ENCODE results near the gene IGFBP5. TPM values are rescaled to one million over a fixed set of nuclear protein-coding genes. Genes with fewer than 3 reads are reported as not detected.

Gene IGFBP5
- total and polyA plus RNA-seq, 2 donors (not counting 1 experiment from before 2014, with no cell fraction given): not detected

- peaks cover 0 to 8% (median under 1%) of the 10 kb centered on the region in 4 experiments for H3K27me3 ChIP-seq (replicated peaks in 1 of 4; ENCODE audit: control extremely low read depth in 1 of 4, control insufficient read depth in 3 of 4, insufficient read depth in 4 of 4, low read length in 3 of 4)
- no peak overlapping the region for H3K27ac Mint-ChIP-seq
- H2AFZ ChIP-seq (ENCODE audit: insufficient read depth, low read depth, low read length, poor library complexity, severe bottlenecking): no peak overlapping the region
- H3K27ac ChIP-seq (ENCODE audit: low read length in 2 of 2): no peak overlapping the region
- no peak for ATAC-seq (ENCODE audit: low read depth)
- no peak overlapping the region for H3K9ac ChIP-seq (ENCODE audit: low read length)
- peaks cover 28% of the 10 kb centered on the region for H3K27me3 Mint-ChIP-seq
- H3K4me3 Mint-ChIP-seq: no peak overlapping the region
- H3K4me3 ChIP-seq (ENCODE audit: control extremely low read depth in 1 of 5, extremely low read depth in 1 of 5, insufficient read depth in 1 of 5, low read depth in 2 of 5, low read length in 4 of 5): no peak overlapping the region
- no peak overlapping the region for H3K4me2 ChIP-seq (replicated peaks; ENCODE audit: low read depth, low read length, poor library complexity, severe bottlenecking)
- no peaks in the 10 kb centered on the region for H4K20me1 ChIP-seq (ENCODE audit: control insufficient read depth, insufficient read depth, low read length, poor library complexity, severe bottlenecking)
- H3K79me2 ChIP-seq (ENCODE audit: control insufficient read depth, insufficient read depth, low read length): no peaks in the 10 kb centered on the region
- DNase-seq: no peak
- 73% methylated on average over 2 of the region's 4 CpGs for WGBS (ENCODE audit: insufficient coverage)
- intact Hi-C loops (cut with micrococcal nuclease): no loop called here
- peaks cover 0 to 2% (median 0%) of the 10 kb centered on the region in 3 donors for H3K9me3 ChIP-seq (ENCODE audit: control extremely low read depth in 1 of 3, control insufficient read depth in 2 of 3, insufficient read depth in 1 of 3, low read length in 2 of 3)
- ChIA-PET POLR2A (no interaction called here), CTCF (interaction anchor here (1.7 kb wide), 1 partner anchor 12 kb away, joined by 6 read pairs; no protein-coding TSS in a partner anchor)
- no peaks in the 10 kb centered on the region for H3K9me3 Mint-ChIP-seq (ENCODE audit: insufficient read depth)
- no peak for TF ChIP-seq EZH2 (IDR thresholded peaks at IDR 0.05; ENCODE audit: borderline replicate concordance, insufficient read depth, low read depth, low read length, poor library complexity, severe bottlenecking)
- no peak for TF ChIP-seq CTCF (IDR thresholded peaks at IDR 0.05)
- no peaks in the 10 kb centered on the region for H3K4me1 ChIP-seq (ENCODE audit: control insufficient read depth in 2 of 2, insufficient read depth in 2 of 2, low read length in 2 of 2)
- no peaks in the 10 kb centered on the region for H3K36me3 ChIP-seq (replicated peaks in 1 of 2; ENCODE audit: control extremely low read depth in 1 of 2, control insufficient read depth in 1 of 2, extremely low read depth in 1 of 2, insufficient read depth in 2 of 2, low read length in 1 of 2)
- H3K4me1 Mint-ChIP-seq: no peaks in the 10 kb centered on the region
Observed at GRCh38 chr2:216652566-216652965, 42.8 kb downstream of the IGFBP5 start.

- Mint-ChIP-seq H3K4me1 (no peaks in the 10 kb centered on the region), H3K27me3 (peaks cover 20% of the 10 kb centered on the region), H3K4me3 (no peak overlapping the region), H3K27ac (no peak overlapping the region), H3K9me3 (ENCODE audit: insufficient read depth) (no peaks in the 10 kb centered on the region)
- TF ChIP-seq EZH2 (IDR thresholded peaks at IDR 0.05; ENCODE audit: borderline replicate concordance, insufficient read depth, low read depth, low read length, poor library complexity, severe bottlenecking) (no peak), CTCF (IDR thresholded peaks at IDR 0.05) (no peak)
- Histone ChIP-seq H2AFZ (ENCODE audit: insufficient read depth, low read depth, low read length, poor library complexity, severe bottlenecking) (no peak overlapping the region), H3K9me3 (ENCODE audit: control extremely low read depth in 1 of 3, control insufficient read depth in 2 of 3, insufficient read depth in 1 of 3, low read length in 2 of 3) (peaks cover 0 to 2% (median 0%) of the 10 kb centered on the region in 3 donors), H3K4me3 (ENCODE audit: control extremely low read depth in 1 of 5, extremely low read depth in 1 of 5, insufficient read depth in 1 of 5, low read depth in 2 of 5, low read length in 4 of 5) (no peak overlapping the region), H3K9ac (ENCODE audit: low read length) (no peak overlapping the region), H3K4me1 (ENCODE audit: control insufficient read depth in 2 of 2, insufficient read depth in 2 of 2, low read length in 2 of 2) (no peaks in the 10 kb centered on the region), H3K36me3 (replicated peaks in 1 of 2; ENCODE audit: control extremely low read depth in 1 of 2, control insufficient read depth in 1 of 2, extremely low read depth in 1 of 2, insufficient read depth in 2 of 2, low read length in 1 of 2) (no peaks in the 10 kb centered on the region), H3K27ac (ENCODE audit: low read length in 2 of 2) (no peak overlapping the region), H3K79me2 (ENCODE audit: control insufficient read depth, insufficient read depth, low read length) (no peaks in the 10 kb centered on the region), H3K27me3 (replicated peaks in 1 of 4; ENCODE audit: control extremely low read depth in 1 of 4, control insufficient read depth in 3 of 4, insufficient read depth in 4 of 4, low read length in 3 of 4) (peaks cover 0 to 2% (median under 1%) of the 10 kb centered on the region in 4 experiments), H3K4me2 (replicated peaks; ENCODE audit: low read depth, low read length, poor library complexity, severe bottlenecking) (no peak overlapping the region), H4K20me1 (ENCODE audit: control insufficient read depth, insufficient read depth, low read length, poor library complexity, severe bottlenecking) (no peaks in the 10 kb centered on the region)
- DNase-seq (no peak), ATAC-seq (ENCODE audit: low read depth) (no peak)
- POLR2A ChIA-PET: no interaction called here
- CTCF ChIA-PET: interaction anchor here (1.3 kb wide), 1 partner anchor 12 kb away, joined by 4 read pairs; no protein-coding TSS in a partner anchor
- intact Hi-C loops (cut with micrococcal nuclease): no loop called here
- WGBS (ENCODE audit: insufficient coverage): 100% methylated on average over 3 of the region's 6 CpGs
Observed at GRCh38 chr2:216651351-216651881, 43.9 kb downstream of the IGFBP5 start.

All from B cell (primary cell).